ENCODE measurements around the gene KCNN3.

Gene KCNN3

GRCh38 chr1:154657556-154657955, 212.5 kb downstream of the KCNN3 start:
- H3K36me3 Mint-ChIP-seq (ENCODE audit: low read depth): no peaks in the 10 kb centered on the region
- no peak overlapping the region for H3K27ac Mint-ChIP-seq
- H3K27me3 Mint-ChIP-seq (ENCODE audit: low read depth, poor library complexity): peaks cover 39% of the 10 kb centered on the region
- TF ChIP-seq, protein P1, sequence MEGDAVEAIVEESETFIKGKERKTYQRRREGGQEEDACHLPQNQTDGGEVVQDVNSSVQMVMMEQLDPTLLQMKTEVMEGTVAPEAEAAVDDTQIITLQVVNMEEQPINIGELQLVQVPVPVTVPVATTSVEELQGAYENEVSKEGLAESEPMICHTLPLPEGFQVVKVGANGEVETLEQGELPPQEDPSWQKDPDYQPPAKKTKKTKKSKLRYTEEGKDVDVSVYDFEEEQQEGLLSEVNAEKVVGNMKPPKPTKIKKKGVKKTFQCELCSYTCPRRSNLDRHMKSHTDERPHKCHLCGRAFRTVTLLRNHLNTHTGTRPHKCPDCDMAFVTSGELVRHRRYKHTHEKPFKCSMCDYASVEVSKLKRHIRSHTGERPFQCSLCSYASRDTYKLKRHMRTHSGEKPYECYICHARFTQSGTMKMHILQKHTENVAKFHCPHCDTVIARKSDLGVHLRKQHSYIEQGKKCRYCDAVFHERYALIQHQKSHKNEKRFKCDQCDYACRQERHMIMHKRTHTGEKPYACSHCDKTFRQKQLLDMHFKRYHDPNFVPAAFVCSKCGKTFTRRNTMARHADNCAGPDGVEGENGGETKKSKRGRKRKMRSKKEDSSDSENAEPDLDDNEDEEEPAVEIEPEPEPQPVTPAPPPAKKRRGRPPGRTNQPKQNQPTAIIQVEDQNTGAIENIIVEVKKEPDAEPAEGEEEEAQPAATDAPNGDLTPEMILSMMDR (IDR thresholded peaks at IDR 0.05): no peak
- H3K9me3 Mint-ChIP-seq: peaks cover 4% of the 10 kb centered on the region
- H3K4me3 Mint-ChIP-seq: no peak overlapping the region
- H3K4me1 Mint-ChIP-seq: no peaks in the 10 kb centered on the region
- no peak for DNase-seq

DNA sequence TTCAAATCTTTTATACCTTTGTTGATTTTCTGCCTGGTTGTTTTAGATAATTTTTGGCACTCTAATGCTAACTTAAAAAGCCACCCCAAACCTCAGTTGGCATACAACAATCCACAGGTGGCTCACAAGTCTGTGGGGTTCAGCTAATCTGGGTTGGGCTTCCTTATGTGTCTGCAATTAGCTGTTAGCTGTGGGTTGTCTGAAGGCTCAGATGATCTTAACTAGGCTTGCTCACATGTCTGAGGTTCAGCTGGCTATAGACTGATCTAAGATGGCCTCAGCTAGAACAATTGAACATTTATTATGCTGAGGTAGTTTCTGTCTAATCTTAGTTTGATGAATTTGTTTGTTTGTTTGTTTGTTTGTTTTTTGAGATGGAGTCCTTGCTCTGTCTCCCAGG, 217.2 kb downstream of the KCNN3 start:
- Mint-ChIP-seq H3K27me3 (ENCODE audit: low read depth, poor library complexity) (peaks cover 31% of the 10 kb centered on the region), H3K9me3 (peaks cover 4% of the 10 kb centered on the region), H3K4me1 (no peaks in the 10 kb centered on the region), H3K36me3 (ENCODE audit: low read depth) (no peaks in the 10 kb centered on the region), H3K27ac (no peak overlapping the region), H3K4me3 (no peak overlapping the region)
- no peak for DNase-seq
- TF ChIP-seq, protein P1 (IDR thresholded peaks at IDR 0.05): no peak
